DOHH2 (cell line): ENCODE data around the gene PATZ1.
A peak's percentile ranks its signal among the peaks of the same experiment; 100 is the strongest.

Source experiments
- H3F3A ChIP-seq: fragments of 200-600 bp; sonication (generic), shearing (Covaris generic); 2 replicates; pipeline ENCODE4 v1.6.0; 2016; ENCODE audit warnings: antibody characterized with exemption, mild to moderate bottlenecking; ENCODE audit not compliant: control insufficient read depth, insufficient read depth
- H3K27ac ChIP-seq: fragments of 200-600 bp; sonication (generic); 2 replicates; pipeline ENCODE4 v1.5.1; 2014; ENCODE audit warnings: low read depth, mild to moderate bottlenecking, low read length, moderate library complexity
- H3K27me3 ChIP-seq: fragments of 200-600 bp; sonication (generic); 2 replicates; pipeline ENCODE4 v1.6.1; 2014; ENCODE audit warnings: mild to moderate bottlenecking, low read length, mixed read lengths; ENCODE audit not compliant: control insufficient read depth
- H3K36me3 ChIP-seq: fragments of 200-600 bp; sonication (generic); 2 replicates; pipeline ENCODE4 v1.6.1; 2014; ENCODE audit warnings: mild to moderate bottlenecking, low read length, moderate library complexity, mixed read lengths; ENCODE audit not compliant: control insufficient read depth
- H3K4me1 ChIP-seq: fragments of 200-600 bp; sonication (generic); 2 replicates; pipeline ENCODE4 v1.6.1; 2014; ENCODE audit warnings: mild to moderate bottlenecking, low read length, mixed read lengths; ENCODE audit not compliant: control insufficient read depth
- H3K4me2 ChIP-seq: fragments of 200-600 bp; sonication (generic); 2 replicates; pipeline ENCODE4 v1.6.0; 2014; ENCODE audit warnings: mild to moderate bottlenecking, low read length, moderate library complexity
- H3K4me3 ChIP-seq: fragments of 200-600 bp; sonication (generic); 2 replicates; pipeline ENCODE4 v1.5.1; 2014; ENCODE audit warnings: mild to moderate bottlenecking, low read length, mixed read lengths
- H3K79me2 ChIP-seq: fragments of 200-600 bp; sonication (generic); 2 replicates; pipeline ENCODE4 v1.6.1; 2014; ENCODE audit warnings: mild to moderate bottlenecking, low read length, mixed read lengths; ENCODE audit not compliant: control insufficient read depth
- H3K9me2 ChIP-seq: fragments of 200-600 bp; sonication (generic); replicated peaks from 2 replicates; pipeline ENCODE4 v1.6.1; 2014; ENCODE audit warnings: mild to moderate bottlenecking, low read length, mixed read lengths; ENCODE audit not compliant: control insufficient read depth
- H3K9me3 ChIP-seq: fragments of 200-600 bp; sonication (generic); 2 replicates; pipeline ENCODE4 v1.6.1; 2014; ENCODE audit warnings: antibody characterized with exemption, low read length, mixed read lengths; ENCODE audit not compliant: control insufficient read depth, insufficient read depth
- H4K20me1 ChIP-seq: fragments of 200-600 bp; sonication (generic); 2 replicates; pipeline ENCODE4 v1.6.0; 2014; ENCODE audit warnings: low read depth, mild to moderate bottlenecking, antibody characterized with exemption, low read length, moderate library complexity; ENCODE audit not compliant: control insufficient read depth, insufficient read depth
- CTCF ChIP-seq: fragments of 200-600 bp; sonication (generic); IDR thresholded peaks from one replicate; pipeline ENCODE4 v1.5.1; 2014; ENCODE audit warnings: antibody characterized with exemption, mild to moderate bottlenecking, low read depth, low read length; ENCODE audit not compliant: poor library complexity, severe bottlenecking
- EZH2phosphoT487 ChIP-seq: fragments of 200-600 bp; sonication (generic); IDR thresholded peaks from 2 replicates; pipeline ENCODE4 v1.6.1; 2017; ENCODE audit warnings: borderline replicate concordance, mild to moderate bottlenecking, antibody characterized with exemption, low read length, moderate library complexity, mixed read lengths

PATZ1 gene

GRCh38 chr22:31291481-31292235 is 54.5 kb downstream of the PATZ1 start:
- TF ChIP-seq EZH2phosphoT487 (no peak), CTCF (no peak)
- Histone ChIP-seq H3K79me2 (peaks cover 70% of the 10 kb centered on the region), H3K9me3 (no peaks in the 10 kb centered on the region), H3K4me2 (peak overlapping the region; percentile 89), H4K20me1 (no peaks in the 10 kb centered on the region), H3K27me3 (no peaks in the 10 kb centered on the region), H3F3A (peaks cover 44% of the 10 kb centered on the region), H3K27ac (peak overlapping the region; percentile 82), H3K36me3 (peaks cover 38% of the 10 kb centered on the region), H3K4me1 (peaks cover 75% of the 10 kb centered on the region), H3K4me3 (peak overlapping the region; percentile 83), H3K9me2 (no peaks in the 10 kb centered on the region)

- peak overlapping the region; percentile 89 for H3K4me2 ChIP-seq
Measured at GRCh38 chr22:31290494-31291471, 55.4 kb downstream of the PATZ1 start.

DNA sequence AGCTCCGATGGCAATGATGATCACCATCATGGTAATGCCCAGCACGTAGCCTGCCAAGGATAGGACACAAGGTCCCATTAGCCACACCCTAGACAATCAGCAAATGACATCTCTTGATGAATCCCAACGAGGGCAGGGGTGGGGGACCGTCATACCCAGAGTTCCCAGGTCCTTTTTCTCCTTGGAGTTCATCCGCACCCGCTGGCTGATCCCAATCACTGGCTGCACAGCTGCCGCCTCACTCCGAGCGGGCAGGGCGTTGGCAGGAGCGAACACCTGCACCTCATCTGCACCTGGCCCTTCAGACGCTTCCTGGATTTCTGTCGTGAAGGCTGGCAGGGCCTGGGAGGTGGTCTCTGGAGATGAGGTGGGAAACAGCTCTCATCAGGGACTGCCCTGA is 56.8 kb downstream of the PATZ1 start:
- TF ChIP-seq EZH2phosphoT487 = no peak
- no peak for TF ChIP-seq CTCF
- H3K79me2 ChIP-seq = peaks cover 61% of the 10 kb centered on the region
- H3K9me3 ChIP-seq = no peaks in the 10 kb centered on the region
- H3K4me2 ChIP-seq = peak overlapping the region; percentile 89
- no peaks in the 10 kb centered on the region for H3K27me3 ChIP-seq
- H4K20me1 ChIP-seq = no peaks in the 10 kb centered on the region
- peaks cover 43% of the 10 kb centered on the region for H3F3A ChIP-seq
- peak overlapping the region; percentile 82 for H3K27ac ChIP-seq
- peaks cover 58% of the 10 kb centered on the region for H3K36me3 ChIP-seq
- peak overlapping the region; percentile 83 for H3K4me3 ChIP-seq
- H3K9me2 ChIP-seq = no peaks in the 10 kb centered on the region
- peaks cover 76% of the 10 kb centered on the region for H3K4me1 ChIP-seq

More at GRCh38 chr22:31290494-31291471, 55.4 kb downstream of the PATZ1 start:
- H3K4me1 ChIP-seq = peaks cover 75% of the 10 kb centered on the region
- TF ChIP-seq CTCF = no peak
- H3K36me3 ChIP-seq = peaks cover 45% of the 10 kb centered on the region
- peak overlapping the region; percentile 82 for H3K27ac ChIP-seq
- no peaks in the 10 kb centered on the region for H3K27me3 ChIP-seq
- no peaks in the 10 kb centered on the region for H3K9me3 ChIP-seq
- no peaks in the 10 kb centered on the region for H4K20me1 ChIP-seq
- H3K4me3 ChIP-seq = peak overlapping the region; percentile 83
- H3K79me2 ChIP-seq = peaks cover 62% of the 10 kb centered on the region
- H3K9me2 ChIP-seq = no peaks in the 10 kb centered on the region
- peaks cover 49% of the 10 kb centered on the region for H3F3A ChIP-seq
